Esophagus (tissue), 2 donors: ENCODE measurements around the gene CASTOR1. TPM values are rescaled to one million over a fixed set of nuclear protein-coding genes. Genes with fewer than 3 reads are reported as not detected.

Experiments used
- H3K27ac ChIP-seq, 2 donors: one replicate each; pipeline ENCODE4 v1.5.1; 2013; ENCODE audit warnings: low read depth in 2 of 2, mild to moderate bottlenecking in 2 of 2, inconsistent platforms in 1 of 2, low read length in 1 of 2, moderate library complexity in 1 of 2
- H3K27me3 ChIP-seq, 2 donors: one replicate each; pipeline ENCODE4 v1.6.1; 2013; ENCODE audit warnings: low read length in 2 of 2, control low read depth in 1 of 2, mild to moderate bottlenecking in 1 of 2; ENCODE audit not compliant: insufficient read depth in 2 of 2, control insufficient read depth in 1 of 2
- H3K36me3 ChIP-seq, 2 donors: one replicate each; pipeline ENCODE4 v1.6.1; 2013; ENCODE audit warnings: low read length in 1 of 2; ENCODE audit not compliant: control insufficient read depth in 2 of 2, insufficient read depth in 2 of 2
- H3K4me1 ChIP-seq, 2 donors: one replicate each; pipeline ENCODE4 v1.6.1; 2013; ENCODE audit warnings: low read length in 1 of 2; ENCODE audit not compliant: control insufficient read depth in 2 of 2, insufficient read depth in 2 of 2
- H3K4me3 ChIP-seq, 2 donors: one replicate each; pipeline ENCODE4 v1.5.1; 2013; ENCODE audit warnings: low read length in 2 of 2, mild to moderate bottlenecking in 2 of 2, low read depth in 1 of 2, moderate library complexity in 1 of 2
- H3K9me3 ChIP-seq, 2 donors: one replicate each; pipeline ENCODE4 v1.6.1; 2013; ENCODE audit warnings: mild to moderate bottlenecking in 2 of 2, low read depth in 1 of 2, low read length in 1 of 2, moderate library complexity in 1 of 2; ENCODE audit not compliant: control insufficient read depth in 2 of 2, insufficient read depth in 1 of 2
- WGBS, 2 donors: extraction: QIAGEN DNeasy Blood & Tissue Kit; methylation state at CpG; one replicate each; pipeline ENCODE4 v1.1.7; 2013; 5-methylcytosine and 5-hydroxymethylcytosine counted together
- polyA plus RNA-seq, 2 donors: library from polyadenylated mRNA; stranded (reverse); fragments of 200-250 nt; gene quantifications; one replicate each; pipeline ENCODE4 v1.2.3, GENCODE V29; 2013
- donor health status: healthy with polysubstance abuse.
- donor health status: Bipolar disorder and iron deficiency.

The CASTOR1 gene
- polyA plus RNA-seq, 2 donors = 29.7 to 39.3 TPM

DNA sequence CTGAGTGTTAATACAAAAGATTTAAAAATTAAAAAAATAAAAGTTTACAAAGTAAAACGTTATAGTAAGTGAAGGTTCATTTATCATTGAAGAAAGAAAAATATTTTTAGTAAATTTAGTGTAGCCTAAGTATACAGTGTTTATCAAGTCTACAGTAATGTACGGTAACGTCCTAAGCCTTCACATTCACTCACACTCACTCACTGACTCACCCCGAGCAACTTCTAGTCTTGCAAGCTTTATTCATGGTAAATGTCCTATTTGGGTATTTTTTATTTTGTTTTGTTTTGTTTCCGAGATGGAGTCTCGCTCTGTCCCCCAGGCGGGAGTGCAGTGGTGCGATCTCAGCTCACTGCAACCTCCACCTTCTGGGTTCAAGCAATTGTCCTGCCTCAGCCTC is 8.8 kb downstream of the CASTOR1 start:
- WGBS, 2 donors = 71 to 77% methylated on average over 8 of the region's 8 CpGs
- H3K36me3 ChIP-seq = peaks cover 4 to 19% of the 10 kb centered on the region in 2 donors
- no peak overlapping the region for H3K27ac ChIP-seq
- H3K4me3 ChIP-seq = no peak overlapping the region
- peaks cover 6 to 19% of the 10 kb centered on the region in 2 donors for H3K4me1 ChIP-seq
- no peaks in the 10 kb centered on the region for H3K9me3 ChIP-seq
- H3K27me3 ChIP-seq = no peaks in the 10 kb centered on the region

DNA sequence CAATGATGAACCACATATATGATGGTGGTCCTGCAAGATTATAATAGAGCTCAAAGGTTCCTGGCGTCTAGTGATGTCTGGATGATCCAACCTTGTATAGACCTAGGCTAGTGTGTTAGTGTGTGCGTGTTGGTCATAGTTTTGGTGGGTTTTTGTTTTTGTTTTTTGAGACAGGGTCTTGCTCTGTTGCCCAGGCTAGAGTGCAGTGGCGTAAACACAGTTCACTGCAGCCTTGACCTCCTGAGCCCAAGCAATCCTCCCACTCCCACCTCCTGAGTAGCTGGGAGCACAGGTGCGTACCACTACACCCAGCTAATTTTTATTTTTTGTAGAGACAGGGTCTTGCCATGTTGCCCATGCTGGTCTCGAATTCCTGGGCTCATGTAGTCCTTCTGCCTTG is 9.4 kb downstream of the CASTOR1 start:
- H3K9me3 ChIP-seq = no peaks in the 10 kb centered on the region
- H3K27ac ChIP-seq = no peak overlapping the region
- H3K36me3 ChIP-seq = peaks cover 4 to 13% of the 10 kb centered on the region in 2 donors
- H3K4me1 ChIP-seq = peaks cover 6 to 21% of the 10 kb centered on the region in 2 donors
- no peak overlapping the region for H3K4me3 ChIP-seq
- WGBS, 2 donors = 90 to 91% methylated on average over 5 of the region's 5 CpGs
- no peaks in the 10 kb centered on the region for H3K27me3 ChIP-seq

DNA sequence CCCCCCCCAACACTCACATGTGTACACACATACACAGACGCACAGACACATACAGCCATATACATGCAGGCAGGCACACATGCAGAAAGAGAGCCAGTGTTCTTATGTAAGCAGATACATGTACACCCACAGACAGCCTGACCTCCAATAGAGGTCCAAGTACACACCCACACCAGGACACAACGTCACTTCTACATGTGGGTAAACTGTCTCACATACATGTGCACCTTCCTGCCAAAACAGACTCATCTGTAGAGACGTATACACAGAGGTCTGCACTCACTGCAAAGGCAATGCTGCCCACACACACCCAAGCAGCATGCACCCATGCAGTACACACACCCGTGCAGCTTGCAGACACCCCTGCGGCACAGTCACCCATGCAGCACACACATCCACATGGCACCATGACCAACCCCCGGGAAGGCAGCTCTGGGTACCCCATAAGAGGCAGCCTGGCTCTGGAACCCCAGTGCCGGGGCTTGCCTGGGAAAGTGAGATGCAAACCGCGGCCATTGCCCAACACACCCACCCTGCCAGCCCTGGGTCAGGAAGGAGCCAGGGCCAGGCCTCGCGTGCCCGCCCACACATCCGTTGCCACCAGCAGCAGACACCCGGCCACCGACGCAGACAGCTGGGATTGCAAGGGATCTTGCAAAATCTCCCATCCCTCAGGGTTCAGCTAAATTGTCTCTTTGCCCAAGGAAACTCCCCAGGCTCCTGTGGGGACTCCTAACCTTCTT is 10.1 kb downstream of the CASTOR1 start:
- Histone ChIP-seq H3K36me3 (peaks cover 4 to 8% of the 10 kb centered on the region in 2 donors), H3K4me1 (peaks cover 6 to 21% of the 10 kb centered on the region in 2 donors), H3K4me3 (no peak overlapping the region), H3K27ac (no peak overlapping the region), H3K9me3 (no peaks in the 10 kb centered on the region), H3K27me3 (no peaks in the 10 kb centered on the region)
- WGBS, 2 donors = 47 to 48% methylated on average over 16 of the region's 16 CpGs

DNA sequence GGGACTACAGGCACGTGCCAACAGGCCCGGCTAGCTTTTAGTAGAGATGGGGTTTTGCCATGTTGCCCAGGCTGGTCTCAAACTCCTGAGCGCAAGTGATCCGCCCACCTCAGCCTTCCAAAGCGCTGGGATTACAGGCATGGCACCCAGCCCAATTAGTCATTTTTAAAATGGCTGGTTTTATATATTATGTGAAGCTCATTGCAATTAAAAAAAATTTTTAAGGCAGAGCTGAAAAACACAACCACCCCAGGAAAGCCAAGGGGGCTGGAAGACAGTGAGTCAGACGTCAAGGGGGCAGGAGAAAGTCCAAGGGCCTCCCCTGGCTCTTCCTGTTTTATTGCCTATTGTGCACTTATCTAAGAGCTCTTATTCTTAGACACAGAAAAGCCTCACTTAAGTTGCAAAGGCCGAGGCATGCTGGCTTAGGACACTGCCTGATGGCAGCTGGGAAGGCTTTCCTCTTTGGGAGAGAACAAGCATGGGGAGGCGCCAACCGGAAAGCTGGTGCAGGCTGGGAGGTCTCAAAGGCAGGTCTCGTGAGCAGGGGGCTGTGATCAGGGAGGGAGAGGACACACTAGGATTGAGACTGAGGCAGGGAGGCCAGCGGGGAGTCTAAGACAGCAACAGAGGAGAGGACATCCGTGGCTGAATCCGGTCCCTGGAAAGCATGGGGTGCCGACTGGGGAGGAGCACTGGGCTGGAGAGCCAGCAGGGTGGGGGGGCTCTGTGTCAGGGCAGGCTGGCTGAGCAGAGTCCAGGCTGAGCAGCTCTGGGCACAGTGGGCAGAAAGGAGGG is 11.6 kb downstream of the CASTOR1 start:
- H3K27me3 ChIP-seq = no peaks in the 10 kb centered on the region
- peak overlapping the region; percentile 72 to 93 for H3K27ac ChIP-seq
- H3K4me3 ChIP-seq = no peak overlapping the region
- H3K36me3 ChIP-seq = peaks cover 0 to 1% of the 10 kb centered on the region in 2 donors
- WGBS, 2 donors = 28 to 31% methylated on average over 14 of the region's 14 CpGs
- H3K4me1 ChIP-seq = peaks cover 6 to 19% of the 10 kb centered on the region in 2 donors
- no peaks in the 10 kb centered on the region for H3K9me3 ChIP-seq

DNA sequence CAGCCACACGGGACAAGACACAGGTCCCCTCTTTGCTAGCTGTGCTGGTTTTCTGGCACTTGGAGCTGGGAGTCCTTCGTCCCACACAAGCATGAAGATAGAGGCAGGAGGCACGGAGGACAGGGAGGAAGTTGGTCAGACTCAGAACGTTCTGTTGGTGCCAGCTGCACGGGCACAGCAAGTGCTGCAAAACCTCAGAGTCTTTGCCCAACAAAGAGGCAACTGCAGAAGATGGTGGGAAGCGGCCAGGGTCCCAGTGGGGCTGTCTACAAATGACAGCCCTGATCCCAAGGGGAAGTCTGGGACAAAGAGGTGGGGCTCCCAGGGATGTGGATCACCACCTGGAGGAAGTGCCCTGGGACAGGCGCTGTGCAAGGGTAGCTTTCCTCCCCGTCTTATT is 13.3 kb downstream of the CASTOR1 start:
- Histone ChIP-seq H3K9me3 (no peaks in the 10 kb centered on the region), H3K27ac (no peak overlapping the region), H3K4me1 (peaks cover 6 to 19% of the 10 kb centered on the region in 2 donors), H3K27me3 (no peaks in the 10 kb centered on the region), H3K36me3 (no peaks in the 10 kb centered on the region), H3K4me3 (no peak overlapping the region)
- 73 to 75% methylated on average over 8 of the region's 8 CpGs for WGBS, 2 donors

DNA sequence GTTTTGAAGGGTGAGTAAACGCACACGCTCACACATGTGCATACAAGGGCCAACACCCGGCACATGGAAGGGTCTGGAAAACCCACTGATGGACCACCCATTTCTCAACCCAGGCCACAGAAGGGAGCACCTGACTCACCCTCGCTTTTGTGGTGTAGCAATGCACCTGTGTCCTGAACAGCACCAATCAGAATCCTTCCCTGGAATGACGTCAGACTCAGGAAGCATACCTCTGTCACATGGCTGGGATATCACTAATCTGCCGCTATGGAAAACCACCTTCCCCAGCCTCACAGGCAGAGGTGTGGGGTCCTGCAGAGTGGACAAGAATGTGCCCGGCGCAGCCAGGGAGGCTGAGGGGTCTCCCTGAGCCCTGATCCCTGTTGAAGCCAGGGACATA is 13.7 kb downstream of the CASTOR1 start:
- Histone ChIP-seq H3K27me3 (no peaks in the 10 kb centered on the region), H3K4me1 (peaks cover 6 to 19% of the 10 kb centered on the region in 2 donors), H3K4me3 (no peak overlapping the region), H3K36me3 (no peaks in the 10 kb centered on the region), H3K27ac (no peak overlapping the region), H3K9me3 (no peaks in the 10 kb centered on the region)
- 70% methylated on average over 8 of the region's 8 CpGs for WGBS, 2 donors

DNA sequence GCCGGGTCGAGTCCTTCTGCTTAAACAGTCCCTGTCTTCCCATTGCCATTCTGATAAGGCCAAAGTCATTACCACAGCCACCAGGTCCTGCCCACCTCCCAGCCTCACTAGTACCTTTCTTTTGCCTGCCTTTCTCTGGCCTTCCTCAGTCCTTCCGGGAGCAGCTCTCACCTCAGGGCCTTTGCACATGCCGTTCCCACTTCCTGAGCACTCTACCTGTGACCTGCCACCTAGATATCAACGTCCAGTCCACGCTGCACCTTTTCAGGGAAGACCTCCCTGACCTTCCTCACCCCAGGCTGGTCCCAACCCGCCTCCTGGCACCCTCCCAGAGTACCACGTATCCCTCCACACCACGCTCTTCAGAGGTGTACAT is 14.9 kb downstream of the CASTOR1 start:
- peaks cover 6 to 19% of the 10 kb centered on the region in 2 donors for H3K4me1 ChIP-seq
- 65 to 72% methylated on average over 9 of the region's 9 CpGs for WGBS, 2 donors
- no peak overlapping the region for H3K27ac ChIP-seq
- H3K27me3 ChIP-seq = no peaks in the 10 kb centered on the region
- H3K4me3 ChIP-seq = no peak overlapping the region
- H3K9me3 ChIP-seq = no peaks in the 10 kb centered on the region
- no peaks in the 10 kb centered on the region for H3K36me3 ChIP-seq

DNA sequence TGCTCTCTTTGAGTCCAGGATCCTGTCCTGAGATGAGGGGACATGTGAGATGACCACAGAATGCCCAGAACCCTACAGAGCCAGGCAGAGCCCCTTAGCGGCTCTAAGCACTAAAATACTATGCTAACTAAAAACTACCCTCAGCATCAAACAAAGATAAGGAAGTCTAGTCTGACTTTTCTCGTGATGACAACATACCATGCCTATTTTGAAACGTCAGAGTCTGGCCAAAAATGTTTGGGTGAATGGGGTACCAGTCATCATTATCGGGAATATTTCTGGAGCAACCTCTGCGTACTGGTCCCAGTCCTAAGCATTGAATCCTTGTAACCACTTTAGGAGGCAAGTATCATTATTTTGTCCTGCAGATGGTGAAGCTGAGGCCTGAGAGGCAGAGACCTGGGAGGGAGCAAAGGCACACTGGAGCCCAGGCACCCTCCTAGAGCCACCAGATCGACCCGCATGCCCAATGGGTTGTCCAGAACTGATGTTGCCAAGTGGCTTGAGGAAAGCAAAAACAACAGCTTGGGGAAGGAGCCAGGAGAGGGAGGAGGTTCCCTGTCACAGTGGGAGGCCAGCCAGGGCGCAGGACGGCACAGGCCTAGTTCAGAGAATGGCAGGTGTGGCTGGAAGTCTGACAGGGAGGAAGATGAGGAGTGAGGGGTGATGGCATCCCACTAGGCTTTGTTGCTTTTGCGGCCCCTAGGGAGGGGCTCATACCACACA is 15.4 kb downstream of the CASTOR1 start:
- H3K4me1 ChIP-seq = peaks cover 6 to 14% of the 10 kb centered on the region in 2 donors
- no peaks in the 10 kb centered on the region for H3K36me3 ChIP-seq
- no peaks in the 10 kb centered on the region for H3K27me3 ChIP-seq
- WGBS, 2 donors = 53 to 54% methylated on average over 10 of the region's 10 CpGs
- peak overlapping the region in 1 of 2 donors; percentile 29 for H3K27ac ChIP-seq
- no peaks in the 10 kb centered on the region for H3K9me3 ChIP-seq
- H3K4me3 ChIP-seq = no peak overlapping the region

DNA sequence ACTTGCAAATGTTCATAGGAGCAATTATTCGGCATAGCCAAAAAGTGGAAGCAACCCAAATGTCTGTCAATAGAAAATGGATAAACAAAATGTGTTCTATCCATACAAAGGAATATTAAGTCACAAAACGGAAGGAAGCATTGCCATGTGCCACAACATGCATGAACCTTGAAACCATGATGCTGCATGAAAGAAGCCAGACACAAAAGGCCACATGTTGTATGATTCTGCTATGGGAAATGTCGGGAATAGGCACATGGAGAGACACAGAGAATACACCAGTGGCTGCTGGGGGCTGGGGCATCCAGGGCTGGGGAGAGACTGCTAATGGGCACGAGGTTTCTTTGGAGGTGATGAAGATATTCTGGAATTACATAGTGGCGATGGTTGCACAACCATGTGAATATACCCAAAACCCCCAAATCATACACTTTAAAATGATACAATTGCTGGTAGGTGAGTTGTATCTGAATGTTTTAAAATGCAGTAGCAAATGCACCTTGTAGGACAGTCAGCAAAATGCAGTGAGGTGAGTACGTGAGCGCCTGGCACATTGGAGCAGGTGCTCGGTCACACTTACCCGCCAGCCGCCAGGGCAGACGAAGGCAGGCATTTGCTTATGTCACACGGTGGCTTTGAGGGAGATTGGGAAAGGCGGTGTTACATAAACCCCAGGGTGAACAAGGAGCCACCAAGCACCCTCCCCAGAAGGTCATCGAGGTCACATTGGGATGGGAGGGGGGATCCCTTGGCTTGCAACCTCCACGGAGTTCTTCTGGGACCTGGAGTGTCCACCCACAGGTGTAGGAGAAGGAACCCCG is 16.3 kb downstream of the CASTOR1 start:
- H3K4me1 ChIP-seq = peaks cover 6 to 9% of the 10 kb centered on the region in 2 donors
- no peak overlapping the region for H3K4me3 ChIP-seq
- H3K9me3 ChIP-seq = no peaks in the 10 kb centered on the region
- H3K27ac ChIP-seq = no peak overlapping the region
- H3K27me3 ChIP-seq = no peaks in the 10 kb centered on the region
- WGBS, 2 donors = 80% methylated on average over 16 of the region's 16 CpGs
- no peaks in the 10 kb centered on the region for H3K36me3 ChIP-seq
